Esophagus muscularis mucosa (tissue), 4 donors: ENCODE measurements around the gene ATE1.

Source experiments
- EP300 ChIP-seq: sonication (generic); formaldehyde crosslinking; IDR thresholded peaks from one replicate; pipeline ENCODE4 v1.6.1; 2017; ENCODE audit warnings: antibody characterized with exemption
- POLR2A ChIP-seq: fragments of 450-650 bp; IDR thresholded peaks from one replicate; pipeline ENCODE4 v1.6.1; 2017; ENCODE audit warnings: antibody characterized with exemption, moderate library complexity, mild to moderate bottlenecking, low read depth
- POLR2AphosphoS5 ChIP-seq, 2 donors: sonication (generic); formaldehyde crosslinking; IDR thresholded peaks; one replicate each; pipeline ENCODE4 v1.6.1; 2017; ENCODE audit warnings: antibody characterized with exemption in 2 of 2
- TF ChIP-seq, protein P1 (sequence below), 3 experiments: fragments of 200-600 bp in 2 of 3; fragments of 450-650 bp in 1 of 3; sonication (generic) in 2 of 3; IDR thresholded peaks; one replicate each; pipeline ENCODE4 v1.5.1; 2017 to 2019; ENCODE audit warnings: antibody characterized with exemption in 3 of 3, mild to moderate bottlenecking in 2 of 3, moderate library complexity in 1 of 3

- TF ChIP-seq, protein P1, sequence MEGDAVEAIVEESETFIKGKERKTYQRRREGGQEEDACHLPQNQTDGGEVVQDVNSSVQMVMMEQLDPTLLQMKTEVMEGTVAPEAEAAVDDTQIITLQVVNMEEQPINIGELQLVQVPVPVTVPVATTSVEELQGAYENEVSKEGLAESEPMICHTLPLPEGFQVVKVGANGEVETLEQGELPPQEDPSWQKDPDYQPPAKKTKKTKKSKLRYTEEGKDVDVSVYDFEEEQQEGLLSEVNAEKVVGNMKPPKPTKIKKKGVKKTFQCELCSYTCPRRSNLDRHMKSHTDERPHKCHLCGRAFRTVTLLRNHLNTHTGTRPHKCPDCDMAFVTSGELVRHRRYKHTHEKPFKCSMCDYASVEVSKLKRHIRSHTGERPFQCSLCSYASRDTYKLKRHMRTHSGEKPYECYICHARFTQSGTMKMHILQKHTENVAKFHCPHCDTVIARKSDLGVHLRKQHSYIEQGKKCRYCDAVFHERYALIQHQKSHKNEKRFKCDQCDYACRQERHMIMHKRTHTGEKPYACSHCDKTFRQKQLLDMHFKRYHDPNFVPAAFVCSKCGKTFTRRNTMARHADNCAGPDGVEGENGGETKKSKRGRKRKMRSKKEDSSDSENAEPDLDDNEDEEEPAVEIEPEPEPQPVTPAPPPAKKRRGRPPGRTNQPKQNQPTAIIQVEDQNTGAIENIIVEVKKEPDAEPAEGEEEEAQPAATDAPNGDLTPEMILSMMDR (IDR thresholded peaks at IDR 0.05), result no peak
- TF ChIP-seq POLR2A (no peak), POLR2AphosphoS5 (IDR thresholded peaks at IDR 0.05) (no peak), EP300 (no peak)
Observed at GRCh38 chr10:121747163-121747775, 180.6 kb downstream of the ATE1 start.
